Stomach (tissue), 4 donors: ENCODE results near the gene PLEKHA6.

Experiments
- EP300 ChIP-seq: sonication (generic); formaldehyde crosslinking; IDR thresholded peaks from one replicate; pipeline ENCODE4 v1.6.1; 2017; ENCODE audit warnings: antibody characterized with exemption
- POLR2A ChIP-seq, 4 donors: fragments of 450-650 bp; IDR thresholded peaks; one replicate each; pipeline ENCODE4 v1.6.1; 2016; ENCODE audit warnings: antibody characterized with exemption in 4 of 4, control low read depth in 2 of 4, mild to moderate bottlenecking in 1 of 4, moderate library complexity in 1 of 4
- POLR2AphosphoS5 ChIP-seq, 3 donors: sonication (generic); formaldehyde crosslinking; IDR thresholded peaks; one replicate each; pipeline ENCODE4 v1.6.1; 2016; ENCODE audit warnings: antibody characterized with exemption in 3 of 3
- TF ChIP-seq, protein P1 (sequence below), 7 experiments: fragments of 450-650 bp in 4 of 7; fragments of 200-600 bp in 3 of 7; sonication (generic) in 3 of 7; IDR thresholded peaks; one replicate each; pipeline ENCODE4 v1.5.1; 2016 to 2019; ENCODE audit warnings: antibody characterized with exemption in 7 of 7, control low read depth in 2 of 7, mild to moderate bottlenecking in 1 of 7

DNA sequence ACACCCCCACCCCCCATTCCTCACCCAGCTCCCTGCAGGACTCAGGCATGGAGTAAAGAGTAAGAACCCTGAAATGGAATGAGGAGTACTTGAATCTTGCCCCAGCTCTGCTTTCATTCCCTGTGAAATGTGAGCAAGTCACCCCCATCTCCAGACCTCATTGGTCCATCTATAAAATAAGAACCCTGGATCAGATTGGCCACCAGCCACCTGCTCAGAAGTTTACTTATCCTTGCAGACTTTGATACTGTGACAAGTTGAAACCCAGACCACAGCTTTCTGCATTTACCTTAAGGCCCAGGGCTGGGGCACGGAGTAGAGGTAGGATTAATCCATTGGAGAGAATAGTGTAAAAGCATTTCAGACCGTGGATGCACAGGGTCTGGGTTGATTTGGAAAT is 165.6 kb downstream of the PLEKHA6 start:
- TF ChIP-seq, protein P1, sequence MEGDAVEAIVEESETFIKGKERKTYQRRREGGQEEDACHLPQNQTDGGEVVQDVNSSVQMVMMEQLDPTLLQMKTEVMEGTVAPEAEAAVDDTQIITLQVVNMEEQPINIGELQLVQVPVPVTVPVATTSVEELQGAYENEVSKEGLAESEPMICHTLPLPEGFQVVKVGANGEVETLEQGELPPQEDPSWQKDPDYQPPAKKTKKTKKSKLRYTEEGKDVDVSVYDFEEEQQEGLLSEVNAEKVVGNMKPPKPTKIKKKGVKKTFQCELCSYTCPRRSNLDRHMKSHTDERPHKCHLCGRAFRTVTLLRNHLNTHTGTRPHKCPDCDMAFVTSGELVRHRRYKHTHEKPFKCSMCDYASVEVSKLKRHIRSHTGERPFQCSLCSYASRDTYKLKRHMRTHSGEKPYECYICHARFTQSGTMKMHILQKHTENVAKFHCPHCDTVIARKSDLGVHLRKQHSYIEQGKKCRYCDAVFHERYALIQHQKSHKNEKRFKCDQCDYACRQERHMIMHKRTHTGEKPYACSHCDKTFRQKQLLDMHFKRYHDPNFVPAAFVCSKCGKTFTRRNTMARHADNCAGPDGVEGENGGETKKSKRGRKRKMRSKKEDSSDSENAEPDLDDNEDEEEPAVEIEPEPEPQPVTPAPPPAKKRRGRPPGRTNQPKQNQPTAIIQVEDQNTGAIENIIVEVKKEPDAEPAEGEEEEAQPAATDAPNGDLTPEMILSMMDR (IDR thresholded peaks at IDR 0.05): no peak
- no peak for TF ChIP-seq POLR2A (IDR thresholded peaks at IDR 0.05)
- TF ChIP-seq POLR2AphosphoS5 (IDR thresholded peaks at IDR 0.05): no peak
- no peak for TF ChIP-seq EP300
